ENCODE results near the gene LRP8.

GRCh38 chr1:53313556-53313955 lies 14.3 kb downstream of the LRP8 start:
- TF ChIP-seq EZH2 (optimal IDR thresholded peaks at IDR 0.05; ENCODE audit: low read depth, low read length) (no peak), CTCF (IDR thresholded peaks at IDR 0.05; ENCODE audit: low read length) (no peak), EZH2phosphoT487 (IDR thresholded peaks at IDR 0.05; ENCODE audit: low read length) (no peak)

Data from MM.1S (cell line).